Gastroesophageal sphincter (tissue), 4 donors: ENCODE data around the gene CLGN. TPM values are rescaled to one million over a fixed set of nuclear protein-coding genes. Genes with fewer than 3 reads are reported as not detected.

Experiments
- ATAC-seq: fragments of 150-250 bp; one replicate; pipeline ENCODE4 v1.9.1; 2016; ENCODE audit warnings: mild to moderate bottlenecking, moderate library complexity
- H3K27ac ChIP-seq, 4 donors: fragments of 200-600 bp; sonication (generic) in 3 of 4; 1 replicate in 3 of 4; 2 replicates in 1 of 4; pipeline ENCODE4 v1.5.1; 2016 to 2019
- H3K27me3 ChIP-seq: fragments of 200-600 bp; sonication (generic); one replicate; pipeline ENCODE4 v1.5.1; 2019
- H3K36me3 ChIP-seq, 2 donors: fragments of 200-600 bp; sonication (generic); one replicate each; pipeline ENCODE4 v1.5.1; 2019; ENCODE audit warnings: control low read depth in 1 of 2
- H3K4me1 ChIP-seq, 3 donors: fragments of 200-600 bp; sonication (generic); 1 replicate in 2 of 3; 2 replicates in 1 of 3; pipeline ENCODE4 v1.5.1; 2016 to 2019; ENCODE audit warnings: control low read depth in 2 of 3
- H3K4me3 ChIP-seq, 2 donors: fragments of 200-600 bp; sonication (generic); one replicate each; pipeline ENCODE4 v1.5.1; 2019; ENCODE audit warnings: mild to moderate bottlenecking in 1 of 2, moderate library complexity in 1 of 2
- H3K9me3 ChIP-seq, 3 donors: fragments of 200-600 bp; sonication (generic); one replicate each; pipeline ENCODE4 v1.5.1; 2017 to 2019; ENCODE audit warnings: control low read depth in 2 of 3
- EP300 ChIP-seq: sonication (generic); formaldehyde crosslinking; IDR thresholded peaks from one replicate; pipeline ENCODE4 v1.6.1; 2017; ENCODE audit warnings: antibody characterized with exemption, mild to moderate bottlenecking
- POLR2A ChIP-seq, 2 donors: fragments of 450-650 bp; IDR thresholded peaks; one replicate each; pipeline ENCODE4 v1.6.1; 2017; ENCODE audit warnings: antibody characterized with exemption in 2 of 2, mild to moderate bottlenecking in 2 of 2, moderate library complexity in 1 of 2
- POLR2AphosphoS5 ChIP-seq: sonication (generic); formaldehyde crosslinking; IDR thresholded peaks from one replicate; pipeline ENCODE4 v1.6.1; 2017; ENCODE audit warnings: antibody characterized with exemption
- WGBS, 2 donors: methylation state at CpG; one replicate each; pipeline ENCODE4 v1.1.5; 2018; ENCODE audit warnings: low coverage in 1 of 2; 5-methylcytosine and 5-hydroxymethylcytosine counted together
- total RNA-seq, 4 donors: library from RNA; depleted of rRNA; stranded (reverse); fragments of >200 nt; gene quantifications; one replicate each; pipeline ENCODE4 v1.1.0, GENCODE V29; 2016
- TF ChIP-seq, protein P1 (sequence below), 4 experiments: fragments of 200-600 bp in 2 of 4; fragments of 450-650 bp in 2 of 4; sonication (generic) in 1 of 4; IDR thresholded peaks; one replicate each; pipeline ENCODE4 v1.5.1; 2017 to 2019; ENCODE audit warnings: antibody characterized with exemption in 4 of 4, mild to moderate bottlenecking in 2 of 4, moderate library complexity in 2 of 4

Gene CLGN
- total RNA-seq, 4 donors from 2014 or later: 2.9 to 4.4 (median 3.9) TPM

- no peaks in the 10 kb centered on the region for H3K36me3 ChIP-seq
- 19 to 32% methylated on average over 5 of the region's 5 CpGs for WGBS, 2 donors
- peaks cover 0 to 6% (median 0%) of the 10 kb centered on the region in 3 donors for H3K4me1 ChIP-seq
- H3K9me3 ChIP-seq: no peaks in the 10 kb centered on the region
- no peaks in the 10 kb centered on the region for H3K27me3 ChIP-seq
- TF ChIP-seq POLR2AphosphoS5 (no peak), POLR2A (IDR thresholded peaks at IDR 0.05) (no peak), EP300 (no peak)
- TF ChIP-seq, protein P1, sequence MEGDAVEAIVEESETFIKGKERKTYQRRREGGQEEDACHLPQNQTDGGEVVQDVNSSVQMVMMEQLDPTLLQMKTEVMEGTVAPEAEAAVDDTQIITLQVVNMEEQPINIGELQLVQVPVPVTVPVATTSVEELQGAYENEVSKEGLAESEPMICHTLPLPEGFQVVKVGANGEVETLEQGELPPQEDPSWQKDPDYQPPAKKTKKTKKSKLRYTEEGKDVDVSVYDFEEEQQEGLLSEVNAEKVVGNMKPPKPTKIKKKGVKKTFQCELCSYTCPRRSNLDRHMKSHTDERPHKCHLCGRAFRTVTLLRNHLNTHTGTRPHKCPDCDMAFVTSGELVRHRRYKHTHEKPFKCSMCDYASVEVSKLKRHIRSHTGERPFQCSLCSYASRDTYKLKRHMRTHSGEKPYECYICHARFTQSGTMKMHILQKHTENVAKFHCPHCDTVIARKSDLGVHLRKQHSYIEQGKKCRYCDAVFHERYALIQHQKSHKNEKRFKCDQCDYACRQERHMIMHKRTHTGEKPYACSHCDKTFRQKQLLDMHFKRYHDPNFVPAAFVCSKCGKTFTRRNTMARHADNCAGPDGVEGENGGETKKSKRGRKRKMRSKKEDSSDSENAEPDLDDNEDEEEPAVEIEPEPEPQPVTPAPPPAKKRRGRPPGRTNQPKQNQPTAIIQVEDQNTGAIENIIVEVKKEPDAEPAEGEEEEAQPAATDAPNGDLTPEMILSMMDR (IDR thresholded peaks at IDR 0.05): no peak
- no peak overlapping the region for H3K4me3 ChIP-seq
- no peak for ATAC-seq
- H3K27ac ChIP-seq: no peak overlapping the region
Observed at GRCh38 chr4:140343303-140343702, 84.1 kb downstream of the CLGN start.

GRCh38 chr4:140342620-140343019, 84.8 kb downstream of the CLGN start:
- Histone ChIP-seq H3K4me3 (no peak overlapping the region), H3K27me3 (no peaks in the 10 kb centered on the region), H3K4me1 (peaks cover 0 to 6% (median 0%) of the 10 kb centered on the region in 3 donors), H3K9me3 (no peaks in the 10 kb centered on the region), H3K27ac (no peak overlapping the region), H3K36me3 (no peaks in the 10 kb centered on the region)
- ATAC-seq: no peak
- WGBS, 2 donors: 88% methylated on average over 1 of the region's 1 CpG
- no peak for TF ChIP-seq POLR2A (IDR thresholded peaks at IDR 0.05)
- no peak for TF ChIP-seq EP300
- TF ChIP-seq POLR2AphosphoS5: no peak
- TF ChIP-seq, protein P1 (IDR thresholded peaks at IDR 0.05): no peak

Other genes with a start within 250 kb of the CLGN start
- 10 to 100 TPM; 43.7 to 93.0 (median 68.2) TPM for gene SCOC, start 54.0 kb downstream of the CLGN start, total RNA-seq
- gene MGAT4D, start 70.6 kb upstream of the CLGN start, total RNA-seq: not detected
- 10 to 100 TPM; 14.1 to 25.2 (median 20.2) TPM for gene ELMOD2, start 96.5 kb upstream of the CLGN start, total RNA-seq
- not detected for gene UCP1, start 141.3 kb upstream of the CLGN start, total RNA-seq